ENCODE measurements around the gene ZNRF2.

ZNRF2 gene

GRCh38 chr7:30412782-30413504, 128.5 kb downstream of the ZNRF2 start:
- no peak for DNase-seq

- no peak for DNase-seq
Observed at GRCh38 chr7:30413864-30414263, 129.5 kb downstream of the ZNRF2 start.
